GM13976 (cell line): ENCODE measurements around the gene HERPUD2.

Experiments used
- DNase-seq: peaks from one replicate; pipeline ENCODE4 v3.0.0; 2012; ENCODE audit warnings: low spot score
- CTCF ChIP-seq: IDR thresholded peaks from 2 replicates; pipeline ENCODE4 v1.5.1; 2012; ENCODE audit warnings: borderline replicate concordance, mild to moderate bottlenecking; ENCODE audit not compliant: insufficient read depth; ENCODE audit errors: extremely low read depth, missing control alignments, control extremely low read depth
- in situ Hi-C: fragments of 300-500 bp; cut with MboI; formaldehyde crosslinking; loops from one replicate; pipeline ENCODE4 v1.12.0; 2022; ENCODE audit warnings: low sequenced_read_pairs, mixed read lengths, inconsistent platforms; ENCODE audit not compliant: unreplicated experiment

The HERPUD2 gene

GRCh38 chr7:35729061-35729783 is 34.3 kb upstream of the HERPUD2 start:
- TF ChIP-seq CTCF, result no peak
- in situ Hi-C loops, result loop anchor here (5.0 kb wide), 1 partner anchor 73 kb away; the partner anchor contains the start of gene SEPTIN7
- peak; percentile 60 for DNase-seq

- no peak for TF ChIP-seq CTCF
- in situ Hi-C loops, result loop anchor here (5.0 kb wide), 1 partner anchor 74 kb away; the partner anchor contains the start of gene SEPTIN7
- no peak for DNase-seq
Measured at GRCh38 chr7:35728412-35729060, 33.6 kb upstream of the HERPUD2 start.

- no peak for TF ChIP-seq CTCF
- in situ Hi-C loops, result loop anchor here (5.0 kb wide), 1 partner anchor 75 kb away; the partner anchor contains the start of gene SEPTIN7
- DNase-seq, result peak; percentile 23
Measured at GRCh38 chr7:35727571-35727970, 32.6 kb upstream of the HERPUD2 start.

GRCh38 chr7:35726654-35727053 is 31.7 kb upstream of the HERPUD2 start:
- DNase-seq, result no peak
- TF ChIP-seq CTCF, result no peak
- in situ Hi-C loops, result loop anchor here (5.0 kb wide), 1 partner anchor 76 kb away; the partner anchor contains the start of gene SEPTIN7

GRCh38 chr7:35725280-35725680 is 30.3 kb upstream of the HERPUD2 start:
- in situ Hi-C loops, result loop anchor here (5.0 kb wide), 1 partner anchor 77 kb away; the partner anchor contains the start of gene SEPTIN7
- peak; percentile 60 for TF ChIP-seq CTCF
- DNase-seq, result peak; percentile 64

GRCh38 chr7:35723011-35723410 is 28.1 kb upstream of the HERPUD2 start:
- DNase-seq, result no peak
- no peak for TF ChIP-seq CTCF
- in situ Hi-C loops, result no loop called here
